Left cardiac atrium (tissue), 2 donors: ENCODE data around the gene PIGS. TPM values are rescaled to one million over a fixed set of nuclear protein-coding genes. Genes with fewer than 3 reads are reported as not detected.

Experiments used
- total RNA-seq, 2 donors: library from RNA; stranded (reverse); fragmentation: NEBNext Ultra II Directional; extraction: Animal tissue kit (Norgen Biotek cat#: 25700); gene quantifications; one replicate each; pipeline ENCODE4 v1.2.1, GENCODE V29; 2021
- donor health status: DM: no; HTN: yes; CAD: no; lungs with severe emphysema.
- donor health status: DM: yes; HTN: yes; CAD: no.

The PIGS gene
- total RNA-seq, 2 donors from 2014 or later, result 39.9 to 41.4 TPM

Other genes starting within 250 kb of the PIGS start
- 10 to 100 TPM; 17.7 to 21.0 TPM for gene IFT20, start 236.1 kb downstream of the PIGS start, total RNA-seq
- 10 to 100 TPM; 26.4 to 83.8 TPM for gene TNFAIP1, start 235.8 kb downstream of the PIGS start, total RNA-seq
- 100 to 1,000 TPM in 1 of 2 donors, 10 to 100 TPM in 1; 96.3 to 107 TPM for gene POLDIP2, start 214.0 kb downstream of the PIGS start, total RNA-seq
- gene SEBOX, start 206.3 kb downstream of the PIGS start, total RNA-seq, result not detected
- 10 to 100 TPM; 14.3 to 24.3 TPM for gene VTN, start 201.2 kb downstream of the PIGS start, total RNA-seq
- gene SARM1, start 199.8 kb downstream of the PIGS start, total RNA-seq, result 10 to 100 TPM in 1 of 2 donors, 1 to 10 TPM in 1; 6.1 to 10.3 TPM
- 1 to 10 TPM; 7.0 to 9.9 TPM for gene SLC46A1, start 165.3 kb downstream of the PIGS start, total RNA-seq
- not detected for gene SLC13A2, start 97.9 kb downstream of the PIGS start, total RNA-seq
- gene FOXN1, start 65.2 kb downstream of the PIGS start, total RNA-seq, result not detected
- gene UNC119, start 18.9 kb downstream of the PIGS start, total RNA-seq, result 10 to 100 TPM; 13.6 to 23.6 TPM
- gene ALDOC, start 5.4 kb upstream of the PIGS start, total RNA-seq, result 100 to 1,000 TPM; 138 to 164 TPM
- 1 to 10 TPM in 1 of 2 donors, under 1 TPM in 1; 0.97 to 2.7 TPM for gene SPAG5, start 27.5 kb upstream of the PIGS start, total RNA-seq
- 1 to 10 TPM; 4.4 to 5.8 TPM for gene RSKR, start 42.7 kb upstream of the PIGS start, total RNA-seq
- gene BLTP2, start 73.6 kb upstream of the PIGS start, total RNA-seq, result 10 to 100 TPM; 83.6 to 93.3 TPM
- 10 to 100 TPM; 32.9 to 33.7 TPM for gene SDF2, start 90.4 kb upstream of the PIGS start, total RNA-seq
- 10 to 100 TPM; 35.6 to 47.2 TPM for gene SUPT6H, start 90.7 kb upstream of the PIGS start, total RNA-seq
- 1 to 10 TPM in 1 of 2 donors, under 1 TPM in 1; 0.97 to 1.6 TPM for gene PROCA1, start 140.4 kb upstream of the PIGS start, total RNA-seq
- gene RAB34, start 146.3 kb upstream of the PIGS start, total RNA-seq, result 10 to 100 TPM; 37.2 to 53.8 TPM
- 100 to 1,000 TPM; 894 to 914 TPM for gene RPL23A, start 148.5 kb upstream of the PIGS start, total RNA-seq
- gene TLCD1, start 154.7 kb upstream of the PIGS start, total RNA-seq, result 1 to 10 TPM; 3.5 to 3.7 TPM
- gene NEK8, start 157.3 kb upstream of the PIGS start, total RNA-seq, result 1 to 10 TPM in 1 of 2 donors, under 1 TPM in 1; 0.85 to 1.3 TPM
- gene TRAF4, start 172.5 kb upstream of the PIGS start, total RNA-seq, result 1 to 10 TPM; 6.6 to 9.8 TPM